ENCODE measurements around the gene IQCF2.
"Not testable (repeated sequence)": the region's sequence is repeated elsewhere in the genome, so short reads cannot be mapped to it uniquely, and the experiment has no call there.

Gene IQCF2

DNA sequence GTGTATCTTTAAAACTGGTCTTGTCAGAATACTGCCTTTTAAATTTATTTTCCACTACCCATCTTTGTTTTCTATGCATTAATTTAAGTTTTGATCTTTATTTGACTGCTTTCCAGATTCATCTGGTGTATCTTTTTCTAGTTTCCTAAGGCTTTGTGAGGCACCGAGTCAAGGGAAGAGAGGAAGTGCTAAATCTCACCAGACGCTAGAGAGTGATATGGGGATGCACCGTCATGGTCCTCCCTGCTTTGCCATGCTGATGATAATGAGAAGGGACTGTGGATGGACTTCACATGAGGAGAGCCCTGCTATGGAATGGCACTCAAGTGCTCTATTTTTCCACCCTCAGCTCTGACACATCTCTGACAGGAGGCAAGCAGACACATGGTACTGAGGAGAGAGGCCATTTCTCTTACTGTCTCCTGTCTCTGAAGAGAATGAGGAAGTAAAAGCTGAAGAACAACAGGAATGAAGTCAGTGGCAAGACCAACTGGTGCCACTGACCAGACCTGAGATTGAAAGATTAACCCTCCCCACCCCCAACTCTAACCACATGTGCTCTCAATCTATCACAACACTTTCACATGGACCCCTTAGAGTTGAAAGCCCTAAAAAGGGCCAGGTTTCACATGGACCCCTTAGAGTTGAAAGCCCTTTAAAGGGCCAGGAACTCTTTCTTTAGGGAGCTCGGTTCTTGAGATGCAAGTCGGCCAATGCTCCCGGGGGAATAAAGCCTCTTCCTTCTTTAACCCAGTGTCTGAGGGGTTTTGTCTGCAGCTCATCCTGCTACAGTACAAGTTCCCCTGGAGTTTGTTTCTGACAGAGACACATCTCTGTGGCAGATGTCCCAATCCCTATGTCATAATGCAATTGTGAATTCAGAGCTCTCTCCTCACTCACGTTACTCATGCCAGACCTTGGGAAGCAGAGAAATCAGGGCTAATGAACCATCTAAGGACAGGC is at the start of gene IQCF2:
Gene IQCF2 (plus strand): TSS at position 913 of the 963 bp plus-strand sequence. CDS start 52 bp downstream, outside the sequence.
- no peak for DNase-seq (ENCODE audit: low read depth, low spot score)

- DNase-seq (ENCODE audit: low read depth, low spot score): no peak
Measured at GRCh38 chr3:51813539-51813938, 47.9 kb upstream of the IQCF2 start.

DNA sequence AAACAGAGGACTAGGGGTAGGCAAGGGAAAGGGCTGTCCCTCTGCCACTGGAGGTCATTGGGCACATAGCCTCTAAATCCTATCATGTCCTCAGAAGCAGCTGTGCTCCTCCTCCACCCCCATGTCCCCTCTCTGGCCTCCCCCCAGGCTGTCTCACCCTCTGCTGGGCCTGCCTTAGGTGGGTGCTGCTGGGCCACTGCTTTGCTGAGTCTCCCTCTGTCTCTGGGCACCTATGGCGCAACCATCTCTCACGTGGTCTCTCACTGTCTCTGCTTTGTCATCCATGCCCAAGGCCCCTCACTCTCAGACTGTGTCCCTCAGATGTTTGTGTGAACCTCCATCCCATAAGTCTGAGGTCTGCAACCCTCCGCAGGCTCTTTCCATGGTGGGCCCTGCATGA is 47.4 kb upstream of the IQCF2 start:
- no peak for DNase-seq (ENCODE audit: low read depth, low spot score)

DNA sequence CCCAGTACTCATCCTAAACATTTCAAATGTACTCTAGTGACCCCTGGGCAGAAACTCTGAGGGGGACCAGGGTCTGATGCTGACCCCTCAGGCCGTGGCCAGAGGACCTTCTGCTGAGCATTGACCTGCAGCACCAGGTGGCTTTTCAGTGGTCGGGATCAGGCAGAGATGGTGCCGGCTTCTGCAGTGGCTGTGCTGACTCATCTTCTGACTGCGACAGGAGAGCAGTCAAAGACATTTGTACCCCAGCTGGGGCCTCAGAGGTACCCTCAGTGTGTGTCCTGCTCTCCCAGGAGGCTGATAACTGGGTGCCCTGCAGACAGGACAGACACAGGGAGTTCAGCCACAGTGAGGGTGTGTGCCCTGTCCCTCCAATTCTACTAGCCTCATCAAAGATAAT is 45.8 kb upstream of the IQCF2 start:
- DNase-seq (ENCODE audit: low read depth, low spot score): no peak

GRCh38 chr3:51816723-51817122 is 44.7 kb upstream of the IQCF2 start:
- DNase-seq (ENCODE audit: low read depth, low spot score): no peak

DNA sequence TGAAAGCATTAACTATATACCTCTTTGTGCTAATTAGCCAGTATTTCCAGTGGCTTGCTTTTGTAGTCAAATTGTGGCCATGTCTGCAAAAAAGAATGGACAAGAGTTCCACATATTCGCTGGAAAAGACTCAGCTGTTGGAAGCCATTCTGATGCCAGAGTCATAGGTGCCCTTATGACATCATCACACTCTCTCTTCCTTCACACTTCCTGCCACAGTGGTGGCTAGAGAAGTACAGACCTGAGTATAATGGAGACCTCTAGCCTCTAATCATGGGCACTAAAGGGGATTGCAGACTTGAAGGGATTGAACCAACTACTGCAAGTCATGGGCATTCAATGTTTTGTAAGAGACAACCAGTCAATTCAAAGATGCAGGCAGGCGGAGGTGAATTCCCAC is 44.0 kb upstream of the IQCF2 start:
- no peak for DNase-seq (ENCODE audit: low read depth, low spot score)

DNA sequence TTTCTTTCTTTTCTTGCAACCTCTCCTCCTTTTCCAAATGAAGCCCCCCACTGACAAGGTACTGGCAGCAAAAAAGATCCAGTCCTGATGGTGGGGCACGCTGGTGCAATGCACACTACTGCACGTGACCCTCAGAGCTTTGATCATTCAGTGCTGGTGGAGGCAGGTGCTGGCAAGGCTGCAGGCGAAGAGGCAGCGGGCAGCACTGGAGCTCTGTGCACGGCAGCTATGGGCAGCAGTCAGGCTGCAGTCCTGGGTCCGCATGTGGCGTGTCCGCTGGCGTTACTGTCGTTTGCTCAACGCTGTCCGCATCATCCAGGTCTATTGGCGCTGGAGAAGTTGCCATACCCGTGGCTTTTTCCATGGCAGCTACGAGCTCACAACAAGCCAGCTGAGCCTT is 42.3 kb upstream of the IQCF2 start:
- DNase-seq (ENCODE audit: low read depth, low spot score): no peak

DNA sequence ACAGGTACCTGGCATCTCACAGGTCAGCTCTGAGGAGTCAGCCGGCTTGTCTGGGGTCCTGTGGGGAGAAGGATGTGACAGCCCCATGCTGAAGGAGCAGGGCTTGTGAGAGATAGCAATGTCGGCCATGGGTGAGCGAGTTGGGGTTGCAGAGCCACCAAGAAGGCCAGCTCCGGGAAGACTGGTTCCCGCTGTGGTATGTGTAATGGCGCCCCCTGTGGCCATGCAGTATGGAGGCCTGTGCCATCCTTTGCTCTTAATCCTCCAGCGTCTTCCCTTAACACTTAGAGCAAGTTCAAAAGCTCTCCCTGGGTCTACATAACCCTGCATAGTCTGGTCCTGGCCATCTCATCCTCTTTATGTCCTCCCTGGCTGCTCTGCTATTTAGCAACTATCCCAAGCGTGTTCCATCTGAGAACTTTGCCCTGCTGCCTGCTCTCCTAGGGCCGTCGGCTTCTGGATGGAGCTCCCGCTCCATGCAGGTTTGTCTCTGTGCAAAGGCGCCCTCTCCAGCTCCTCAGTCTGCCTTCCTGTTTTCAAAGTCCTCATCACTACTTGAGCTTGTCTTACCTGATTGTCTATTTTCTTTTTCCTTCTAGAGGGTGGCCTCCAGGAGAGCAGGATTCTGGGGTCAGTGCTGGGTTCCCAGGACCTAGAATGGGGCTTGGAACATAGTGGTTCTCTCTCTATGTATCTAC is 41.6 kb upstream of the IQCF2 start:
- no peak for DNase-seq (ENCODE audit: low read depth, low spot score)

- DNase-seq (ENCODE audit: low read depth, low spot score): no peak
Measured at GRCh38 chr3:51828297-51828696, 33.1 kb upstream of the IQCF2 start.

DNA sequence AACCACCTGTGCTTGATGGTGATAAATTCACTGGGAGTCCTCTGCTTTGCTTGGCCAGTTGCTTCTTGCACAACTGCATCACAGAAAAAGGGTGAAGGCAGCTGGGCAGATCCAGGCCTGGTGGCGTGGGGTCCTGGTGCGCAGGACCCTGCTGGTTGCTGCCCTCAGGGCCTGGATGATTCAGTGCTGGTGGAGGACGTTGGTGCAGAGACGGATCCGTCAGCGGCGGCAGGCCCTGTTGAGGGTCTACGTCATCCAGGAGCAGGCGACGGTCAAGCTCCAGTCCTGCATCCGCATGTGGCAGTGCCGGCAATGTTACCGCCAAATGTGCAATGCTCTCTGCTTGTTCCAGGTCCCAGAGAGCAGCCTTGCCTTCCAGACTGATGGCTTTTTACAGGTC is 31.1 kb upstream of the IQCF2 start:
- no peak for DNase-seq (ENCODE audit: low read depth, low spot score)

GRCh38 chr3:51830836-51831385 is 30.5 kb upstream of the IQCF2 start:
- DNase-seq (ENCODE audit: low read depth, low spot score): no peak

DNA sequence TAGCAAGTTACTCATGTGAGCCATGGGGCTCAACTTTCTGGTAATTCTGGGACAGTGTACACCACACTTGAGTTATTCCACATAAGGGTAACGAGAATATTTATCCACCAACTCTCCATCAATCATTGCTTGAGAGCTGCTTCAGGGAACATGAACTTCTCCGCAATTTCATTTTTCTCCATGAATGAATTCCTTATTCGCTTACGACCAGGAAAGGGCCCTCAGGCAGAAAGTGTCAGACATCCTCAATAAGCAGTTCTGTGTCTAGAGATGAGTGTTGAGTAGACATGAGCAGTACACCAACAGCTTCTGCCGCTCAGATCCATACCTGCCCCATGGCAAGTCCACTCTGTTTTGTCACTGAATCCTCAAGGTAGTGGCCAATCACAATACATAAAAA is 24.8 kb upstream of the IQCF2 start:
- no peak for DNase-seq (ENCODE audit: low read depth, low spot score)

DNA sequence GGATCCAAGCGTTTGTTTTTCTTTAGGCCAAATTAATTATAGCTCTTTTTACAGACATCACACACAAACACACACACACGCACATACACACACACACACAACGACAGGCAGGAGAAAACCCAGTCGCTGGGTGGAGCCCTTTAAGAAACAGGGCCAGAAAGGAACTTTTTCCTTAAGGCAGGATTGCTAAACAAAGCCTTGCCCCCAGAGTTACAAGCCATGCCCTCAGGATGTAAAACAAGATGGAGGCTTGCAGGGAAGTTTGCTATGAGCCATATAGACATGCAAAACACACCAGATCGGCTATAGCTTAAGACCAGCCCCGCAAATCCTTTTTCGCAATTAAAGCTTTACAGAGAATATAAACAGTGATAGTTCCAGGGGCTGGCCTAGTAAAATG is 16.3 kb upstream of the IQCF2 start:
- no peak for DNase-seq (ENCODE audit: low read depth, low spot score)

- not testable (repeated sequence) for DNase-seq (ENCODE audit: low read depth, low spot score)
Measured at GRCh38 chr3:51855411-51855810, 6.0 kb upstream of the IQCF2 start.

- DNase-seq (ENCODE audit: low read depth, low spot score): no peak
Measured at GRCh38 chr3:51862886-51863285, 1.5 kb downstream of the IQCF2 start.

- not testable (repeated sequence) for DNase-seq (ENCODE audit: low read depth, low spot score)
Measured at GRCh38 chr3:51868896-51869295, 7.5 kb downstream of the IQCF2 start.

DNA sequence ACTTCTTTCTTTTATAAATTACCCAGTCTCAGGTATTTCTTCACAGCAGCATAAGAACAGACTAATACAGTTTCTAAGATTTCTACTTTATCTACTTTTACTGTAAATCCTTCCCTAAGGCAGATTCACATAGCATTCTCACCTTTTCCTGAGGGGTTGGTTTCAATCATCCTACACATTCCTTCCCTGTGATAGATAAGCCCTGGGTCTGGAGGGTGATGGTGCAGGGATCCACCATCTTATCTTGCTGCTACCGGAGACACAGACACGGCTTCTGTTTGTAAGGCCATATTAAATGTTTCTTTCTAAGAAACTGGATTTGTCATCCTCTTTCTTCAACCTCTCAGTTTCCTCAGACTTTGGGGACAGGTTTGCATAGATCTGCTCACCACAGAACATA is 7.9 kb downstream of the IQCF2 start:
- DNase-seq (ENCODE audit: low read depth, low spot score): no peak

DNA sequence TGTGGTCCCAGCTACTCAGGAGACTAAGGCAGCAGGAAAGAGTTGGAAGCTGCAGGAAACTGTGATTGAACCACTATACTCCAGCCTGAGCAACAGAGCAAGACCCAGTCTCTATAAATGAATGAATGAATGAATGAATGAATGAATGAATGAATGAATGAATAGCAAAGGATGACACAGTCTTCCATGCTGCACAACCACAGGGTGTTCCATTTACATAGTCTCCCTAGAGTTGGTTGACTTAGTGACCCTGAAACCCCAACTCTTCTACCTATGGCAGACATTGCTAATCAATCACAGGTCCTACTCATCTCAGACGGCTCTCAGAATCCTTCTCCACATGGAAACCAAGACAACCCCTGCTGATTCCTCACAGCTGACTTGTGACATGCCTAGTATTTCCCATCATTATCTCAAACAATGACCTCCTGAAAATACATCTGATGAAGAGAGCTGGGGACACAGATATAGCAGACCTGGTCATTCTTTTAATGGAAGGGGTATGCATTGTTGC is 11.9 kb downstream of the IQCF2 start:
- DNase-seq (ENCODE audit: low read depth, low spot score): no peak

- no peak for DNase-seq (ENCODE audit: low read depth, low spot score)
Measured at GRCh38 chr3:51873876-51874275, 12.5 kb downstream of the IQCF2 start.

GRCh38 chr3:51874411-51874810 is 13.0 kb downstream of the IQCF2 start:
- DNase-seq (ENCODE audit: low read depth, low spot score): no peak

DNA sequence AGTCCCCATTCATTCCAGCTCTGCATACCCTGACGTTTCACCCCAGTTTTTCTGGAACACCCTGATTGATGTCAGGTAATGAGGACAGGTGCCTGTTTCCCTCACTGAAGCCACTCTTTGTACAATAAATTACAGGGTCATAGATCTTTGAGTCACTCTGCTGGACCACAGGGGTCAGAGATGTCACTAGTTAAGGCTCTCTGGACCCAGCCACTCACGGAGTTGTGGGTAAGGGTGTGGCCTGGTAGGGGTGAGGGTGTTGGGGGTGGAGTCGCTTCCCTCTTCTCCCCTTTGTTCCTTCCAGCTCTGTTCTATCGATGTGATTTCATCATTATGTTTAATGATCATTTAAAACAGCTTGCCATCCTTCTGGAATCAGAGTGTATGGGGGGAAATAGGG is 13.5 kb downstream of the IQCF2 start:
- no peak for DNase-seq (ENCODE audit: low read depth, low spot score)

GRCh38 chr3:51875501-51875900 is 14.1 kb downstream of the IQCF2 start, which contains the start of gene IQCF5:
Gene IQCF5 (minus strand): TSS chr3:51875601. CDS start chr3:51875531, 70 bp downstream.
- DNase-seq (ENCODE audit: low read depth, low spot score): no peak

All from brain pericyte (primary cell).